NOMO-1 treated with dmso at 0.1 percent for 144 hours (cell line): Measurements from ENCODE around the gene CD180.
"Not testable (repeated sequence)": the region's sequence is repeated elsewhere in the genome, so short reads cannot be mapped to it uniquely, and the experiment has no call there.

ENCODE experiments used
- DNase-seq: peaks from one replicate; lab custom pipeline; 2025; ENCODE audit not compliant: unreplicated experiment; lab: John Stamatoyannopoulos, UW

The CD180 gene

DNA sequence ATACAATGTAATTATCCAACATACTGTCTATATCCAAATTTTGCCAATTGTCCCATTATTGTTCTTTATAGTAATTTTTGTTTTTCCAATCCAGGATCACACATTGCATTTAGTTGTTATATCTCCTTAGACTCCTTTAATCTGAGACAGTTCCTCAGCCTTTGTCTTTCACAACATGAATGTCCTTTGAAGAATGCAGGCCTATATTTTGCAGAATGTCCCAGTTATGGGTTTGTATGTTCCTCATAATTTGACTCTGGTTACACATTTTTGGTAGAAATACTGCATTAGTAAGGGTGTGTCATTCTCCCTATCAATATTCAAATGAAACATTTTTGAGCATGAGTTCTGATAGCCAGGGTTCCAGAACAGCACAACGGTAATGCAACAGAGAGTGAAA lies 6.7 kb downstream of the CD180 start:
- DNase-seq = no peak

DNA sequence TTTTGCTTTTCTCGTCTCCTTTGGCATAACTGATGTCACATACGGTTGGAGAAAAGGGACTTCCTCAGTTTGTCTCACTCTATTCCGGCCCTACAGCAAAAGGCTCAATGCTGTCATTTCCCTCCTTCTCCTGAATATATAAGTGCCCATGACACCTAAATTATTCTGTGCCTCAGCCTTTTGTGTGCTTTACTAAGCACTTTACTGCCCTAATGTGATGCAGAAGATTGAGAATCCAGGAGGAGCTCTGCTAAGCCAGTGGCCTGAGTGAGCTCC lies 7.6 kb downstream of the CD180 start:
- no peak for DNase-seq

DNA sequence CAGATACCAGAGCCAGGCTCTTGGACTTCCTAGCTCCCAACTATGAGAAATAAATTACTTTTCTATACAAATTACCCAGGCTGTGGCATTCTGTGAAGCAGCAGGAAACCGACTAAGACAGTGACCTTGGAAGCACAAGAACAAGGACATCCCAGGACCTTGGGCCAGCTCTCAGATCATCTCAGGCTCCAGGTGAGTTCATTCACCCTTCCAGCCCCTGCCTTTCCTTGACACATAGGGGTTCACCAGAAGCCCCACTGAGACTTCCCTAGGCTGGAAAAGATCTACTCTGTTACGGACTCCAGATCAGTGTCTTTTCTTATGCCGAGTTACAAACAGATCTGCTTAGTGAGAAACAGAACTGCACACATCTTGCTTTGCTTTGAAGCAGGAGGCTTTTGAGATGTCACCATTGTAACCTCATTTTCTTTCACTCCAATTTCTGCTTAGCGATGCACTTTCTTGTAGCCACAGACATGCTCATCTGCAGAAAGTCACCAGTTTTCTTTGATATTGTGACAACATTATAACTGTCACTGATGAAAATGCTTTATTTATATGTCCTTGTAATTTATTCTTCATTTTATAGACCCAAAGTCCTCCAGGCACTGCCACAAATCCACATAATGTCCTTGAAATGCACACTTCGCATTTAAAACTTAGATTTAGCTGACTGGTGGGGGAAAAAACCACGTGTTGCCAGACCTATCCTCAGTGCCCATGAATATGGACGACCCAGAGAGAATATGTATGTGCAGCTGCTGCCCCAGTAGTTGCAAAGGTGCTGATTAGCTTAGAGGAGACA lies 8.1 kb downstream of the CD180 start:
- no peak for DNase-seq

DNA sequence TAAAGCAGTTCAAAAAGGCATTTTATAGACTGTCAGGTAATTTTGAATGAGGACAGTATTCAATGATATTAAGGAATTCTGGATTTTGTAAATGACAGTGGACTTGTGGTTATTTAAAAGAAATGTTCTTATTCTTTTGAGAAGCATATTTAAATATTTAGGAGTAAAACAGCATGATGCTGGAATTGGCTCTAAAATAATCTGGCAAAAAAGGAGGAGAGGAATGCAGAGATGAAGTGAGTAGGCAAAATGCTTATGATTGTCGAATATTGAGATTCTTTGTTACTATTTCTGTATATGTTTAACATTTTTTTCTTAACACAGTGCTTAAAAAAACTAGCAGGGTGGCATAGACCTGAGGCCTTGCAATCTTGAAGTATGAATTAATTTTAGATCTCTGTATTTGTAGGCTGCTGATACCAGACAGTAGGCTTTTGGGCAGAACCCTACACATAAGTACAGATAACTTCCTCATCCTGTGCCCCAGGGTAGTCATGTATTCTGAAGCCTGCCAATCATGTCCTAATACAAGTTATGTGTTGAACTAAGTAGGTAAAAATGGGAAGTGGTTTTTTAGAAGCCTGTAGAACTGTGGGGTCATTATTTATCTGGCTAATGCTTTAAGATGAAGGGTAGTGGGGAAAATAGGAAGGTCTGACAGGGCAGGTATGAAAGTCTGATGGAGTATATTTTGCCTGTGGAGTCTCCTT lies 9.4 kb downstream of the CD180 start:
- peak; percentile 78 for DNase-seq

DNA sequence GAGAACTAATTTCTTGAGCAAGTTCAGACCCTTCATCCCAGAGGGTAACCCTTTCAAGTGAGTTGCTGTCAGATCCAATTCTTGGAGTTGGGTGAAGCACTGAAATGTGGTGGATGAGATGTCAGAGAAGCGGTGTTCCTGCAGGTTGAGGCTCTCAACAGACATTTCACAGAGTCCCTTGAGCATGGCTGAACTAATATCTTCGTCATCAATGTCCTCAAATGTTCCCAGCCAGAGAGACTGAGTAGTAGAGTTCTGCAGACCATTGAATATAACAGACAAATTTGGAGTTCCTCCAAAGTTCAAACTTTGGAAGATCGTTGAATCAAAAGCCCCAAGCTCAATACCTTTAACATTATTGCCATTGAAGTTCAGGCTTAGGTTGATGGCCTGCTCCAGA lies 12.7 kb downstream of the CD180 start:
- DNase-seq = no peak

DNA sequence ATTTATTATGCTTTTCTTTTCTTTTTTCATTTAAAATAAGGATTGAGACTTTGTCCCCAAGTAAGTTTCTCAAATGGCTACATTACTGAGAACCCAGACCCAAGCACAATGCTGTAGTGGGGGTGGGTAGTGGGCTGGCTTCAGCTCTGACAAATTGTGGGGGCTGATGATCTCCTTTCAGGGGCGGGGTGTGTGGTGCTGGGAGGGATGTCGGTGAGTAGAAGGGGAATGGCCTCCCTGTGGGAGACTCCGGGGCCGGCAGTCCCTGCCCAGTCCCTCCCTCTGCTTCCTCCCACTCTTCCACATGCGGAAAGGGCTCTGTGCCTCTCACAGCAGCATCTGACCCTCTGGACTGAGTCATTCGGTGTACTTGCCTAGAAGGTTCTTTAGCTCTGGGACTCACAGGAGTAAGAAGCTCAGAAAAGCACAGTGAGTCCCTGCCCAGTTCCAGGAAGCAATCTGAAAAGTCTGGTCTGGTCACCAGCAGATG lies 14.3 kb downstream of the CD180 start:
- no peak for DNase-seq

DNA sequence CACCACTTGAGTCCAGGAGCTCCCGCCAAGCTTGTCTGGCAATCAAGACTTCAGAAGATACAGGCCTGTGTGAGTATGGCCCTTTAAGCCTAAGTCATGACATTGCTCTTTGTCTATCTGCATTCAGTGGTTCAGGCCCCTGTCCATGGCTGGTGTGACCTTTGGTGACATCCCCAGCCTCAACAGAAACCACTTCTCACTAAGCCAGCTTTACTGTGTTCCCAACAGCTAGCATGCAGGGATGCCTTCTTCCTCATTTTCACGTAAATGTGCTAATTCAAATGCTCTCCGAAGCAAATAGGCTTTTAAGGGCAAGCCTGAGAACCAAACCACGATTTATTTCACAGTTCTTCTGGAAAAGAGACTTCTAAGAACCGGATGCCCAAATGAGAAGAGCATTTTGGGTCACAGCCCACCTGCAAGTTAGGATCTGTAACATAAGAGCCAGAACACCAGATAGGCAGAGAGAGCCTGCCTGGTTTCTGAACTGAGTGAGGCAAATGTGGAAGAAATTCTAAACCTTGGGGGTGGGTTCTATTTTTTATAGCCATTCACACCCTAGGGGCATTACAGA lies 14.9 kb downstream of the CD180 start:
- peak; percentile 78 for DNase-seq

DNA sequence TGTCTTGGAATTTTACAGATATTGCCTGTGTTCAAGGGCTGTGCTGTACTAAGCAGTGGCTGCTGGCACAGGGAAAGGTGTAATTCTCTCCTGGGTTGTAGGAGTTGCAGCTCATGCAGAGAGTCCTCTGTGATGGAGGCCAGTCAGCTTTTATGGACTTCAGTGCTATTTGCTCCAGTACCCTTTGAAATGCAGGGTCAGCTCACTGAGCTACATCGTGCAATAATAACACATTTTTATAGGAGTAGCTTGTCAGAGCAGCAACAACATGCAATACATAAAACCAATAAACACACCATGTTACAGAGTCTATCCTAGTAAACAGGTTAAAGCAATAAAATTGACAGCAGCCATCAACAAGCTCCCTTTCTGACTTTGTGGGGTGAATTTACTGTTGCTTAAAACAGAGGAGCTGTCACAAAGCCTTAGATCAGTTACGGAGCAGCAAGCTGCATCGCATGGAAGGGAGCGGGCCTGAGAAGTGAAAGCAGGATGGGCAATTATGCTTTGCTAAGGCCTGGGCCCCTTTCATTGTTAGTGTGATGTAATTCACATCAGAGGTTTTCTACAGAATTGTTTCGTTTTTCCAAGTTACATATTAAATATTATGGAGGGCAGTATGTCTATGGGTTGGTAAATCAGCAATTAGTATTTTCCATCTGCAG lies 16.8 kb downstream of the CD180 start:
- DNase-seq = no peak

DNA sequence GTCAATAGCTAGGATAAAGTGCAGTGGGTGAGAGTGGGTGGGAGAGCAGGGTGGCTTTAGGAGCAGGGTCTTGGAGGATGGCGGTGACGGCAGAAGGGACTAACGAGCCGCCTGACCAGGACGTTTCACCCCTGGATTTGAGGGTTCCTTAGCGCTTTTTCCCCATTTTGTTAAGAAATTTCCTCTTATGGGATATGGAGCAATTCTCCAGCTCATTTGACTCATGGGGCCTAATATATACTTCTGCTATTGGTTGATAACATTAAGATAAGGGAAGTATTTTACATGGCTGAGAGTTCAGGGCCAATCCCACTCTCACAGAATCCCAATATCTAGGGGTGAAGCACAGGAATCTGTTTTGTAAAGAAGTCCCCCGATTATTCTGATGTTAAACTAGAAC lies 17.6 kb downstream of the CD180 start:
- no peak for DNase-seq

DNA sequence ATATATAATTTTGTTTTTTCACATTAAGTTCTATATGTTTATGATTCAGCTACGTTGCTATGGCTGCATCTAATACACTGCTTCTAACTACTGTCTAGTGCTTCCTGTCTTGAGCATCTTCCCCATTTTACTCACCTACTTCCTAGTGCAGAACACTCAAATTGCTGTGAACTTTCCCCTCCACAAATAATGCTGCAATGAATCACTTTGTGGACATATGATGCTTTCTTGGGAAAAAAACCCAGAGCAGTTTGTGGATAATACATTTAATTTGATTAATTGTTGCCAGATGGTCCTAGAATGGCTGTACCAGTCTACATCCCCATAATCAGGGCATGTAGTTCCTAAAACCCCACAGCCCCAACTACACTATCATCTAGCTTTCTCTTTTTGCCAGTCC lies 18.5 kb downstream of the CD180 start:
- no peak for DNase-seq

DNA sequence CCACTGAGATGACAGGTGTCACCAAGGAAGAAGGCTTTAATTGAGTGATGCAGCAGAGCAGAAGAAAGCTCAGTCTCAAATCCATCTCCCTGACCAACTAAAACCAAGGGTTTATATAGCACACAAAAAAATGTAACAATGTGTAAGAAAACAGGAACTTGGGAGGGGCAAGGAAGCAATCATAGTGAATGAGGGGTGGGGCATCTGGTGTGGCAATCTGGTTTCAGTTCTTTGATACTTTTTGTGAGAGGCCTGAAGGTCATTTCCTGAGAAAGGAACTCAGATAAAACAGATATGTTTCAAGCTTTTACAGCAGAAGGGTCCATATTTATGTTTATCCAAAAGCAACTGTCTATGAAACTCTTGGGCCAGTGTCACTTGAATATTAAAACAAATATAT lies 19.7 kb downstream of the CD180 start:
- peak; percentile 40 for DNase-seq

DNA sequence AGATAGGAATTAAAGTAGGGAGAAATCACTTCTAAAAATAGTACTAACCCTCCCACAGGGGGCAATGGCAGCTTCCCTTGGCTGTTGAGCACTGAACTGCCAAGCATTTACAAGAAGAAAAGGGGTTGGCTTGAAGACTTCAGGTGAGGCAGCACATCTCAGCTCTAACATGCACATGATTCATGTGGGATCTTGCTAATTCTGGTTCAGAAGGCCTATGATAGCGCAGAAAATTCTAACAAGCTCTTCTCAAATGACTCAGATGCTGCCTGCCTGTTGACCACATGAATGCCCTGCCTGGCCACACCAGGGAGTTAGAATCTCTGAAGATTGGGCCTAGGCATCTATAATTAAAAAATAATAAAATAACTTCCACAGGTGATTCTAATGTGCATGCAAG lies 22.6 kb downstream of the CD180 start:
- no peak for DNase-seq

DNA sequence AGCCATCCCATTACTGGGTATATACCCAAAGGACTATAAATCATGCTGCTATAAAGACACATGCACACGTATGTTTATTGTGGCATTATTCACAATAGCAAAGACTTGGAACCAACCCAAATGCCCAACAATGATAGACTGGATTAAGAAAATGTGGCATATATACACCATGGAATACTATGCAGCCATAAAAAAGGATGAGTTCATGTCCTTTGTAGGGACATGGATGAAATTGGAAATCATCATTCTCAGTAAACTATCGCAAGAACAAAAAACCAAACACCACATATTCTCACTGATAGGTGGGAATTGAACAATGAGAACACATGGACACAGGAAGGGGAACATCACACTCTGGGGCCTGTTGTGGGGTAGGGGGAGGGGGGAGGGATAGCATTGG lies 23.2 kb downstream of the CD180 start:
- not testable (repeated sequence) for DNase-seq

DNA sequence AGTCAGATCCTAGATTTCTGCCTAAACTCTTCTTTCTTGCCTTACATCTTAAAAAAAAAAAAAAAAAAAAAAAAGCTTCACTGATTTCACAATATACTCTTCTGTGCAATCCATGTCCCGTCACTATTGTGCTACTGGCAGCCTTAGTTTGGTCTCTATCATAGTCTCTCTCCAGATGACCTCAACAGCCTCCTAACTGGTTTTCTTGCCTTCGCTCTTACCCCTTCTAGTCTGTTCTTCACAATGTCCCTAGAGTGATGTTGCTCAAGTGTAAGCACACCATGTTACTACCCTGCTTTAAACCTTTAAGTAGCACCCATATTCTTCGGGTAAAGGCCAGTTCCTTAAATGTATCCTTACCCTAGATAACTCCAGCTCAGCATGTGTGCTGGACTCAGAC lies 25.8 kb downstream of the CD180 start:
- DNase-seq = no peak

DNA sequence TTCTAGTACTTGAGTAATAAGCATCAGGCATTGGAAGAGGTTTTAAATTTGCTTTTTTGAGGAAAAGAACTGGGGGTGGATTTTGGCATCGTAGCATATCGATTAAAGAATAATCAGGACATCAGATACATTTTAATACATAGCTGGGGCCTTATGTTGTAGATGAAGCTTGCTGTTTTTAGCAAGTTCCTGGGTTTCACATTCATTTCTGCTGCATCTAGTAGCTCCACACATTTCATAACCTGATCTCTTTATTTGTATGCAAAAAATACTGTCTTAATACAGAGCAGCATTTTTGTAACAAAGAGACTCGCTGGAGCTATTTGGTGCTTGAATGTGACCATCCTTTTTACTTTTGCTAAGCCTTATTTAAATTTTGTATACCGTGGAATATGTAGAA lies 28.5 kb downstream of the CD180 start:
- no peak for DNase-seq

DNA sequence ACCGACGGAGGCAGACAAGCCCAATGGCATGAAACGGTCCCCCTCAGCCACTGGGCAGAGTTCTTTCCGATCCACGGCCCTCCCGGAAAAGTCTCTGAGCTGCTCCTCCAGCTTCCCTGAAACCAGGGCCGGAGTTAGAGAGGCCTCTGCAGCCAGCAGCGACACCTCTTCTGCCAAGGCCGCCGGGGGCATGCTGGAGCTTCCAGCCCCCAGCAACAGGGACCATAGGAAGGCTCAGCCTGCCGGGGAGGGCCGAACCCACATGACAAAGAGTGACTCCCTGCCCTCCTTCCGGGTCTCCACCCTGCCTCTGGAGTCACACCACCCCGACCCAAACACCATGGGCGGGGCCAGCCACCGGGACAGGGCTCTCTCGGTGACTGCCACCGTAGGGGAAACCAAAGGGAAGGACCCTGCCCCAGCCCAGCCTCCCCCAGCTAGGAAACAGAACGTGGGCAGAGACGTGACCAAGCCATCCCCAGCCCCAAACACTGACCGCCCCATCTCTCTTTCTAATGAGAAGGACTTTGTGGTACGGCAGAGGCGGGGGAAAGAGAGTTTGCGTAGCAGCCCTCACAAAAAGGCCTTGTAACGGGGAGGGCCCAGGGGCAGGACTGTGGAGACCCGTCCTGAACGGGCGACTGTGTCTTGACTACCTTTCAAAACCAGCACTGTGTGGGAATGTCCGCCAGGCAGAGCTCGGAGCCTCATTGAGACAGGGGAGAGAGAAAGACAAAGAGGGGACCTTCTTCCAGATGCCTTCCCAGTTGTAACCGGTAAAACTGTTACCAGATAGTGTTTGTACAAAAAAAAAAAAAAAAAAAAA lies 29.9 kb downstream of the CD180 start:
- no peak for DNase-seq

DNA sequence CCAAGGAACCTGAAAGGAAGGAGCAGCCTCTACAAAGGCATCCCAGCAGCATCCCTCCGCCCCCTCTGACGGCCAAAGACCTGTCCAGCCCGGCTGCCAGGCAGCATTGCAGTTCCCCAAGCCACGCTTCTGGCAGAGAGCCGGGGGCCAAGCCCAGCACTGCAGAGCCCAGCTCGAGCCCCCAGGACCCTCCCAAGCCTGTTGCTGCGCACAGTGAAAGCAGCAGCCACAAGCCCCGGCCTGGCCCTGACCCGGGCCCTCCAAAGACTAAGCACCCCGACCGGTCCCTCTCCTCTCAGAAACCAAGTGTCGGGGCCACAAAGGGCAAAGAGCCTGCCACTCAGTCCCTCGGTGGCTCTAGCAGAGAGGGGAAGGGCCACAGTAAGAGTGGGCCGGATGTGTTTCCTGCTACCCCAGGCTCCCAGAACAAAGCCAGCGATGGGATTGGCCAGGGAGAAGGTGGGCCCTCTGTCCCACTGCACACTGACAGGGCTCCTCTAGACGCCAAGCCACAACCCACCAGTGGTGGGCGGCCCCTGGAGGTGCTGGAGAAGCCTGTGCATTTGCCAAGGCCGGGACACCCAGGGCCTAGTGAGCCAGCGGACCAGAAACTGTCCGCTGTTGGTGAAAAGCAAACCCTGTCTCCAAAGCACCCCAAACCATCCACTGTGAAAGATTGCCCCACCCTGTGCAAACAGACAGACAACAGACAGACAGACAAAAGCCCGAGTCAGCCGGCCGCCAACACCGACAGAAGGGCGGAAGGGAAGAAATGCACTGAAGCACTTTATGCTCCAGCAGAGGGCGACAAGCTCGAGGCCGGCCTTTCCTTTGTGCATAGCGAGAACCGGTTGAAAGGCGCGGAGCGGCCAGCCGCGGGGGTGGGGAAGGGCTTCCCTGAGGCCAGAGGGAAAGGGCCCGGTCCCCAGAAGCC lies 30.8 kb downstream of the CD180 start:
- DNase-seq = peak; percentile 82

DNA sequence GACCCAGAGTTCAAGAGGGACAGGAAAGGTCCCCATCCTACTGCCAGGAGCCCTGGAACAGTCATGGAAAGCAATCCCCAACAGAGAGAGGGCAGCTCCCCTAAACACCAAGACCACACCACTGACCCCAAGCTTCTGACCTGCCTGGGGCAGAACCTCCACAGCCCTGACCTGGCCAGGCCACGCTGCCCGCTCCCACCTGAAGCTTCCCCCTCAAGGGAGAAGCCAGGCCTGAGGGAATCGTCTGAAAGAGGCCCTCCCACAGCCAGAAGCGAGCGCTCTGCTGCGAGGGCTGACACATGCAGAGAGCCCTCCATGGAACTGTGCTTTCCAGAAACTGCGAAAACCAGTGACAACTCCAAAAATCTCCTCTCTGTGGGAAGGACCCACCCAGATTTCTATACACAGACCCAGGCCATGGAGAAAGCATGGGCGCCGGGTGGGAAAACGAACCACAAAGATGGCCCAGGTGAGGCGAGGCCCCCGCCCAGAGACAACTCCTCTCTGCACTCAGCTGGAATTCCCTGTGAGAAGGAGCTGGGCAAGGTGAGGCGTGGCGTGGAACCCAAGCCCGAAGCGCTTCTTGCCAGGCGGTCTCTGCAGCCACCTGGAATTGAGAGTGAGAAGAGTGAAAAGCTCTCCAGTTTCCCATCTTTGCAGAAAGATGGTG lies 31.6 kb downstream of the CD180 start:
- DNase-seq = no peak

DNA sequence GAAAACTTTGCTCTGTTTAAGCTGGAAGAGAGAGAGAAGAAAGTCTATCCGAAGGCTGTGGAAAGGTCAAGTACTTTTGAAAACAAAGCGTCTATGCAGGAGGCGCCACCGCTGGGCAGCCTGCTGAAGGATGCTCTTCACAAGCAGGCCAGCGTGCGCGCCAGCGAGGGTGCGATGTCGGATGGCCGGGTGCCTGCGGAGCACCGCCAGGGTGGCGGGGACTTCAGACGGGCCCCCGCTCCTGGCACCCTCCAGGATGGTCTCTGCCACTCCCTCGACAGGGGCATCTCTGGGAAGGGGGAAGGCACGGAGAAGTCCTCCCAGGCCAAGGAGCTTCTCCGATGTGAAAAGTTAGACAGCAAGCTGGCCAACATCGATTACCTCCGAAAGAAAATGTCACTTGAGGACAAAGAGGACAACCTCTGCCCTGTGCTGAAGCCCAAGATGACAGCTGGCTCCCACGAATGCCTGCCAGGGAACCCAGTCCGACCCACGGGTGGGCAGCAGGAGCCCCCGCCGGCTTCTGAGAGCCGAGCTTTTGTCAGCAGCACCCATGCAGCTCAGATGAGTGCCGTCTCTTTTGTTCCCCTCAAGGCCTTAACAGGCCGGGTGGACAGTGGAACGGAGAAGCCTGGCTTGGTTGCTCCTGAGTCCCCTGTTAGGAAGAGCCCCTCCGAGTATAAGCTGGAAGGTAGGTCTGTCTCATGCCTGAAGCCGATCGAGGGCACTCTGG lies 32.6 kb downstream of the CD180 start:
- DNase-seq = no peak
